Immature natural killer cell (primary cell): ENCODE data around the gene TEAD1. TPM values are rescaled to one million over a fixed set of nuclear protein-coding genes. Genes with fewer than 3 reads are reported as not detected.

Experiments
- DNase-seq, 3 donors: peaks; one replicate each; pipeline ENCODE4 v3.0.0; 2022; ENCODE audit warnings: mixed read lengths in 1 of 3
- H3K27ac Mint-ChIP-seq, 6 donors: one replicate each; pipeline ENCODE4 v1.8.0; 2020; ENCODE audit warnings: mixed read lengths in 6 of 6, mild to moderate bottlenecking in 5 of 6, inconsistent platforms in 4 of 6, moderate library complexity in 3 of 6
- H3K27me3 Mint-ChIP-seq, 3 donors: one replicate each; pipeline ENCODE4 v1.8.0; 2020 to 2021; ENCODE audit warnings: low read depth in 3 of 3, mild to moderate bottlenecking in 3 of 3, mixed read lengths in 3 of 3, moderate library complexity in 3 of 3, inconsistent platforms in 1 of 3
- H3K36me3 Mint-ChIP-seq, 3 donors: one replicate each; pipeline ENCODE4 v1.8.0; 2020; ENCODE audit warnings: mixed read lengths in 3 of 3, inconsistent platforms in 2 of 3, mild to moderate bottlenecking in 2 of 3
- H3K4me1 Mint-ChIP-seq, 2 donors: one replicate each; pipeline ENCODE4 v1.8.0; 2020; ENCODE audit warnings: inconsistent platforms in 2 of 2, mild to moderate bottlenecking in 2 of 2, mixed read lengths in 2 of 2, moderate library complexity in 1 of 2
- H3K4me3 Mint-ChIP-seq, 5 donors: one replicate each; pipeline ENCODE4 v1.8.0; 2020; ENCODE audit warnings: mild to moderate bottlenecking in 5 of 5, mixed read lengths in 5 of 5, inconsistent platforms in 3 of 5, moderate library complexity in 3 of 5
- H3K9me3 Mint-ChIP-seq, 6 donors: one replicate each; pipeline ENCODE4 v1.8.0; 2020; ENCODE audit warnings: mild to moderate bottlenecking in 6 of 6, mixed read lengths in 6 of 6, inconsistent platforms in 4 of 6, moderate library complexity in 3 of 6
- polyA plus RNA-seq, 3 donors: library from polyadenylated mRNA; unstranded; fragments of 300-500 nt; fragmentation: Illumina TruSeq; gene quantifications; one replicate each; pipeline ENCODE4 v1.2.3, GENCODE V29; 2021

The TEAD1 gene
- polyA plus RNA-seq, 3 donors from 2014 or later = not detected

GRCh38 chr11:12684315-12684714, 10.1 kb downstream of the TEAD1 start:
- Mint-ChIP-seq H3K9me3 (peaks cover 0 to 16% (median 0%) of the 10 kb centered on the region in 6 donors), H3K4me1 (no peaks in the 10 kb centered on the region), H3K36me3 (peaks cover 0 to 3% (median 0%) of the 10 kb centered on the region in 3 donors), H3K27me3 (peaks cover 14 to 26% (median 21%) of the 10 kb centered on the region in 3 donors), H3K27ac (no peak overlapping the region), H3K4me3 (no peak overlapping the region)
- no peak for DNase-seq

GRCh38 chr11:12684816-12685215, 10.6 kb downstream of the TEAD1 start:
- H3K27ac Mint-ChIP-seq = no peak overlapping the region
- H3K36me3 Mint-ChIP-seq = peaks cover 0 to 3% (median 0%) of the 10 kb centered on the region in 3 donors
- peaks cover 0 to 16% (median 0%) of the 10 kb centered on the region in 6 donors for H3K9me3 Mint-ChIP-seq
- no peak overlapping the region for H3K4me3 Mint-ChIP-seq
- H3K27me3 Mint-ChIP-seq = peaks cover 14 to 22% (median 21%) of the 10 kb centered on the region in 3 donors
- H3K4me1 Mint-ChIP-seq = no peaks in the 10 kb centered on the region
- DNase-seq = no peak

GRCh38 chr11:12685229-12685628, 11.0 kb downstream of the TEAD1 start:
- H3K4me3 Mint-ChIP-seq = no peak overlapping the region
- no peak overlapping the region for H3K27ac Mint-ChIP-seq
- H3K27me3 Mint-ChIP-seq = peaks cover 14 to 19% (median 18%) of the 10 kb centered on the region in 3 donors
- peaks cover 0 to 16% (median under 1%) of the 10 kb centered on the region in 6 donors for H3K9me3 Mint-ChIP-seq
- no peak for DNase-seq
- peaks cover 0 to 3% (median 0%) of the 10 kb centered on the region in 3 donors for H3K36me3 Mint-ChIP-seq
- H3K4me1 Mint-ChIP-seq = no peaks in the 10 kb centered on the region

GRCh38 chr11:12686246-12687060, 12.2 kb downstream of the TEAD1 start:
- no peak overlapping the region for H3K4me3 Mint-ChIP-seq
- H3K9me3 Mint-ChIP-seq = peaks cover 0 to 10% (median under 1%) of the 10 kb centered on the region in 6 donors
- H3K4me1 Mint-ChIP-seq = no peaks in the 10 kb centered on the region
- no peak overlapping the region for H3K27ac Mint-ChIP-seq
- no peak for DNase-seq
- H3K27me3 Mint-ChIP-seq = peaks cover 9 to 18% (median 10%) of the 10 kb centered on the region in 3 donors
- H3K36me3 Mint-ChIP-seq = peaks cover 0 to 3% (median 0%) of the 10 kb centered on the region in 3 donors

GRCh38 chr11:12687216-12687623, 13.0 kb downstream of the TEAD1 start:
- Mint-ChIP-seq H3K36me3 (peaks cover 0 to under 1% (median 0%) of the 10 kb centered on the region in 3 donors), H3K27me3 (peaks cover 3 to 17% (median 5%) of the 10 kb centered on the region in 3 donors), H3K4me3 (no peak overlapping the region), H3K9me3 (peaks cover 0 to 10% (median under 1%) of the 10 kb centered on the region in 6 donors), H3K4me1 (no peaks in the 10 kb centered on the region), H3K27ac (no peak overlapping the region)
- no peak for DNase-seq

GRCh38 chr11:12687740-12688139, 13.5 kb downstream of the TEAD1 start:
- peaks cover 0 to 10% (median 0%) of the 10 kb centered on the region in 6 donors for H3K9me3 Mint-ChIP-seq
- DNase-seq = no peak
- no peak overlapping the region for H3K4me3 Mint-ChIP-seq
- H3K36me3 Mint-ChIP-seq = no peaks in the 10 kb centered on the region
- H3K27me3 Mint-ChIP-seq = peaks cover 2 to 14% (median 2%) of the 10 kb centered on the region in 3 donors
- no peak overlapping the region for H3K27ac Mint-ChIP-seq
- H3K4me1 Mint-ChIP-seq = no peaks in the 10 kb centered on the region

GRCh38 chr11:12689029-12689755, 15.0 kb downstream of the TEAD1 start:
- Mint-ChIP-seq H3K27ac (no peak overlapping the region), H3K4me3 (no peak overlapping the region), H3K27me3 (peaks cover 5 to 14% (median 5%) of the 10 kb centered on the region in 3 donors), H3K9me3 (peaks cover 0 to 8% (median 0%) of the 10 kb centered on the region in 6 donors), H3K4me1 (no peaks in the 10 kb centered on the region), H3K36me3 (no peaks in the 10 kb centered on the region)
- no peak for DNase-seq

GRCh38 chr11:12690663-12691062, 16.4 kb downstream of the TEAD1 start:
- H3K27ac Mint-ChIP-seq = no peak overlapping the region
- DNase-seq = no peak
- H3K9me3 Mint-ChIP-seq = peaks cover 0 to 8% (median 0%) of the 10 kb centered on the region in 6 donors
- no peak overlapping the region for H3K4me3 Mint-ChIP-seq
- H3K36me3 Mint-ChIP-seq = no peaks in the 10 kb centered on the region
- peaks cover 7 to 12% (median 10%) of the 10 kb centered on the region in 3 donors for H3K27me3 Mint-ChIP-seq
- H3K4me1 Mint-ChIP-seq = no peaks in the 10 kb centered on the region

GRCh38 chr11:12691473-12691872, 17.3 kb downstream of the TEAD1 start:
- no peaks in the 10 kb centered on the region for H3K36me3 Mint-ChIP-seq
- H3K27me3 Mint-ChIP-seq = peaks cover 5 to 12% (median 10%) of the 10 kb centered on the region in 3 donors
- no peak overlapping the region for H3K27ac Mint-ChIP-seq
- H3K4me1 Mint-ChIP-seq = no peaks in the 10 kb centered on the region
- H3K4me3 Mint-ChIP-seq = no peak overlapping the region
- DNase-seq = no peak
- peaks cover 0 to 8% (median 0%) of the 10 kb centered on the region in 6 donors for H3K9me3 Mint-ChIP-seq

- Mint-ChIP-seq H3K4me3 (no peak overlapping the region), H3K27me3 (peaks cover 5 to 12% (median 10%) of the 10 kb centered on the region in 3 donors), H3K4me1 (no peaks in the 10 kb centered on the region), H3K36me3 (no peaks in the 10 kb centered on the region), H3K9me3 (peaks cover 0 to 8% (median 0%) of the 10 kb centered on the region in 6 donors), H3K27ac (no peak overlapping the region)
- no peak for DNase-seq
These were observed 18.2 kb downstream of the TEAD1 start for GRCh38 chr11:12692229-12693075.

- no peaks in the 10 kb centered on the region for H3K4me1 Mint-ChIP-seq
- DNase-seq = no peak
- H3K4me3 Mint-ChIP-seq = no peak overlapping the region
- H3K36me3 Mint-ChIP-seq = no peaks in the 10 kb centered on the region
- peaks cover 0 to 8% (median 0%) of the 10 kb centered on the region in 6 donors for H3K9me3 Mint-ChIP-seq
- no peak overlapping the region for H3K27ac Mint-ChIP-seq
- peaks cover 5 to 12% (median 10%) of the 10 kb centered on the region in 3 donors for H3K27me3 Mint-ChIP-seq
These were observed 18.9 kb downstream of the TEAD1 start for GRCh38 chr11:12693094-12693478.

GRCh38 chr11:12693479-12694182, 19.4 kb downstream of the TEAD1 start:
- no peak for DNase-seq
- H3K27ac Mint-ChIP-seq = no peak overlapping the region
- H3K4me3 Mint-ChIP-seq = no peak overlapping the region
- no peaks in the 10 kb centered on the region for H3K4me1 Mint-ChIP-seq
- peaks cover 0 to 8% (median 0%) of the 10 kb centered on the region in 6 donors for H3K9me3 Mint-ChIP-seq
- H3K27me3 Mint-ChIP-seq = peaks cover 5 to 15% (median 10%) of the 10 kb centered on the region in 3 donors
- no peaks in the 10 kb centered on the region for H3K36me3 Mint-ChIP-seq

- Mint-ChIP-seq H3K27ac (no peak overlapping the region), H3K9me3 (peaks cover 0 to 5% (median 0%) of the 10 kb centered on the region in 6 donors), H3K36me3 (no peaks in the 10 kb centered on the region), H3K4me3 (no peak overlapping the region), H3K27me3 (peaks cover 5 to 15% (median 7%) of the 10 kb centered on the region in 3 donors), H3K4me1 (no peaks in the 10 kb centered on the region)
- DNase-seq = no peak
These were observed 19.9 kb downstream of the TEAD1 start for GRCh38 chr11:12694183-12694531.
